Measurements from ENCODE around the gene MTARC1. TPM values are rescaled to one million over a fixed set of nuclear protein-coding genes. Genes with fewer than 3 reads are reported as not detected.

Gene MTARC1
- total and polyA plus RNA-seq, 2 of the 4 experiments (the other 2 are of a cell fraction) = 0.18 to 0.55 TPM

GRCh38 chr1:220761688-220762427 lies 24.9 kb upstream of the MTARC1 start:
- Histone ChIP-seq H3K27ac (ENCODE audit: insufficient read depth, low read length) (no peak overlapping the region), H3K9me1 (ENCODE audit: insufficient read depth, low read length) (no peaks in the 10 kb centered on the region; the same call in 1 of the 2 replicates), H3K36me3 (ENCODE audit: control insufficient read depth, insufficient read depth, low read length) (peaks cover 2% of the 10 kb centered on the region; the same call in 1 of the 2 replicates), H4K20me1 (ENCODE audit: insufficient read depth, low read length) (no peaks in the 10 kb centered on the region), H3K27me3 (ENCODE audit: control insufficient read depth, insufficient read depth, low read length) (no peaks in the 10 kb centered on the region), H2BK15ac (ENCODE audit: low read depth, low read length) (no peak overlapping the region), H3K23ac (ENCODE audit: low read depth, low read length) (no peak overlapping the region), H3K9me3 (ENCODE audit: control insufficient read depth, insufficient read depth, low read length) (no peaks in the 10 kb centered on the region), H2AK9ac (replicated peaks; ENCODE audit: low read depth, low read length, poor library complexity) (no peak overlapping the region), H3K4ac (ENCODE audit: low read depth, low read length) (no peak overlapping the region), H2BK5ac (ENCODE audit: low read depth, low read length, poor library complexity, severe bottlenecking) (no peak overlapping the region), H4K91ac (ENCODE audit: insufficient read depth, low read depth, low read length) (no peak overlapping the region), H3K4me2 (ENCODE audit: low read depth, low read length) (no peak overlapping the region), H4K5ac (ENCODE audit: low read depth, low read length) (no peak overlapping the region), H4K8ac (ENCODE audit: low read depth in 2 of 2, low read length in 2 of 2) (no peak overlapping the region), H3K9ac (ENCODE audit: low read depth, low read length) (no peak overlapping the region), H3K79me1 (ENCODE audit: low read depth in 1 of 2, low read length in 2 of 2) (no peaks in the 10 kb centered on the region), H2AK5ac (ENCODE audit: low read depth, low read length) (no peak overlapping the region), H2BK120ac (ENCODE audit: low read depth, low read length) (no peak overlapping the region), H3K18ac (ENCODE audit: low read depth, low read length) (no peak overlapping the region), H3K4me3 (ENCODE audit: insufficient read depth, low read depth, low read length) (no peak overlapping the region), H3K14ac (replicated peaks; ENCODE audit: low read depth, low read length) (no peak overlapping the region), H2BK20ac (ENCODE audit: low read depth, low read length) (no peak overlapping the region), H3K4me1 (ENCODE audit: control insufficient read depth, insufficient read depth, low read length) (no peaks in the 10 kb centered on the region), H2AFZ (replicated peaks; ENCODE audit: low read length, poor library complexity) (no peak overlapping the region), H3K56ac (ENCODE audit: extremely low read depth, insufficient read depth, low read length) (no peak overlapping the region)
- DNase-seq = no peak
- CTCF ChIA-PET = interaction anchor here (0.8 to 1.0 kb wide), 2 partner anchors 13 to 466 kb away, joined by 3 to 6 read pairs; no protein-coding TSS in a partner anchor
- WGBS, 2 experiments (ENCODE audit: extremely low coverage in 2 of 2, insufficient read length in 1 of 2) = no CpG with 5 or more reads among the region's 7 CpGs
- in situ Hi-C loops (cut with MboI; ENCODE audit: low sequenced_read_pairs) = no loop called here
- TF ChIP-seq MAFK (IDR thresholded peaks at IDR 0.05; ENCODE audit: low read depth, low read length) (no peak), FOS (IDR thresholded peaks at IDR 0.05; ENCODE audit: low read depth, low read length) (no peak), BHLHE40 (IDR thresholded peaks at IDR 0.05; ENCODE audit: low read depth, low read length) (no peak), CEBPB (IDR thresholded peaks at IDR 0.05; ENCODE audit: low read depth, low read length) (no peak), POLR2A (IDR thresholded peaks at IDR 0.05; ENCODE audit: low read depth, low read length) (no peak), CTCF (conservative IDR thresholded peaks at IDR 0.05; ENCODE audit: low read depth, low read length) (no peak)
- POLR2A ChIA-PET (ENCODE audit: unreplicated experiment) = no interaction called here
- intact Hi-C loops (cut with micrococcal nuclease) = no loop called here
- no peak for ATAC-seq (ENCODE audit: low read depth)
- no TSS peak for BruUV-seq (replicated peaks)
- dilution Hi-C loops (cut with HindIII; ENCODE audit: low sequenced_read_pairs, unreplicated experiment) = no loop called here

Measured in IMR-90 (cell line).